Stomach (tissue), 4 donors: ENCODE results near the gene TMEM205.

Experiments used
- CTCF ChIP-seq, 7 experiments: fragments of 450-650 bp in 4 of 7; fragments of 200-600 bp in 3 of 7; sonication (generic) in 3 of 7; IDR thresholded peaks; one replicate each; pipeline ENCODE4 v1.5.1; 2016 to 2019; ENCODE audit warnings: antibody characterized with exemption in 7 of 7, control low read depth in 2 of 7, mild to moderate bottlenecking in 1 of 7
- EP300 ChIP-seq: sonication (generic); formaldehyde crosslinking; IDR thresholded peaks from one replicate; pipeline ENCODE4 v1.6.1; 2017; ENCODE audit warnings: antibody characterized with exemption
- POLR2A ChIP-seq, 4 donors: fragments of 450-650 bp; IDR thresholded peaks; one replicate each; pipeline ENCODE4 v1.6.1; 2016; ENCODE audit warnings: antibody characterized with exemption in 4 of 4, control low read depth in 2 of 4, mild to moderate bottlenecking in 1 of 4, moderate library complexity in 1 of 4
- POLR2AphosphoS5 ChIP-seq, 3 donors: sonication (generic); formaldehyde crosslinking; IDR thresholded peaks; one replicate each; pipeline ENCODE4 v1.6.1; 2016; ENCODE audit warnings: antibody characterized with exemption in 3 of 3

GRCh38 chr19:11296264-11296663, 49.8 kb downstream of the TMEM205 start:
- TF ChIP-seq POLR2A (IDR thresholded peaks at IDR 0.05) (no peak), CTCF (IDR thresholded peaks at IDR 0.05) (no peak), EP300 (no peak), POLR2AphosphoS5 (IDR thresholded peaks at IDR 0.05) (no peak)
